ENCODE data around the gene TSPAN32.

- TF ChIP-seq RFX5 (IDR thresholded peaks at IDR 0.05; ENCODE audit: low read depth, low read length) (no peak), EED (IDR thresholded peaks at IDR 0.05; ENCODE audit: low read depth) (no peak), KDM1A (IDR thresholded peaks at IDR 0.05; ENCODE audit: borderline replicate concordance) (no peak)
Observed at GRCh38 chr11:2320568-2321310, 18.9 kb downstream of the TSPAN32 start.

Measured in GM12878 (cell line).